Spleen (tissue), 11 donors: ENCODE data around the gene AHDC1. TPM values are rescaled to one million over a fixed set of nuclear protein-coding genes. Genes with fewer than 3 reads are reported as not detected.

Experiments
- DNase-seq: peaks from one replicate; pipeline ENCODE4 v3.0.0-alpha.2; 2020
- H3K27ac ChIP-seq, 8 donors: fragments of 200-600 bp; sonication (generic) in 7 of 8; 1 replicate in 4 of 8; 2 replicates in 4 of 8; pipeline versions ENCODE4 v1.5.0 to v1.8.0; 2016 to 2021; ENCODE audit warnings: inconsistent platforms in 4 of 8, mild to moderate bottlenecking in 4 of 8, moderate library complexity in 1 of 8
- H3K27me3 ChIP-seq, 7 donors: fragments of 200-600 bp; sonication (generic) in 6 of 7; replicated peaks in 1 of 7; 1 replicate in 4 of 7; 2 replicates in 3 of 7; pipeline versions ENCODE4 v1.5.0 to v1.8.0; 2016 to 2021; ENCODE audit warnings: inconsistent platforms in 3 of 7, mild to moderate bottlenecking in 1 of 7
- H3K36me3 ChIP-seq, 6 donors: fragments of 200-600 bp; sonication (generic) in 5 of 6; 1 replicate in 4 of 6; 2 replicates in 2 of 6; pipeline versions ENCODE4 v1.5.0 to v1.8.0; 2016 to 2021; ENCODE audit warnings: inconsistent platforms in 2 of 6
- H3K4me1 ChIP-seq, 6 donors: fragments of 200-600 bp; sonication (generic) in 5 of 6; 1 replicate in 3 of 6; 2 replicates in 3 of 6; pipeline versions ENCODE4 v1.5.0 to v1.8.0; 2016 to 2021; ENCODE audit warnings: inconsistent platforms in 3 of 6
- H3K4me3 ChIP-seq, 8 donors: fragments of 200-600 bp; sonication (generic) in 7 of 8; 1 replicate in 4 of 8; 2 replicates in 4 of 8; pipeline versions ENCODE4 v1.5.0 to v1.8.0; 2016 to 2021; ENCODE audit warnings: inconsistent platforms in 4 of 8, mild to moderate bottlenecking in 4 of 8, moderate library complexity in 2 of 8
- H3K9me3 ChIP-seq, 8 donors: fragments of 200-600 bp; sonication (generic) in 7 of 8; 1 replicate in 4 of 8; 2 replicates in 4 of 8; pipeline versions ENCODE4 v1.5.0 to v1.8.0; 2016 to 2021; ENCODE audit warnings: inconsistent platforms in 4 of 8
- POLR2A ChIP-seq, 3 donors: fragments of 450-650 bp; IDR thresholded peaks; one replicate each; pipeline ENCODE4 v1.5.1; 2017; ENCODE audit warnings: antibody characterized with exemption in 3 of 3, mild to moderate bottlenecking in 1 of 3
- POLR2AphosphoS5 ChIP-seq, 3 donors: sonication (generic); formaldehyde crosslinking; IDR thresholded peaks; one replicate each; pipeline ENCODE4 v1.5.1; 2017; ENCODE audit warnings: antibody characterized with exemption in 3 of 3
- WGBS, 5 donors: extraction: QIAGEN DNeasy Blood & Tissue Kit in 3 of 5; methylation state at CpG; one replicate each; pipeline versions ENCODE4 v1.1.5 to v1.1.7; 2013 to 2018; 5-methylcytosine and 5-hydroxymethylcytosine counted together
- intact Hi-C: fragments of 100-400 bp; cut with DNase I; formaldehyde crosslinking; loops from one replicate; pipeline ENCODE4 v1.15.0; 2023; ENCODE audit warnings: low total_unique reads
- polyA plus RNA-seq, 3 donors: library from polyadenylated mRNA; stranded (reverse); fragments of 200-250 nt; gene quantifications; one replicate each; pipeline ENCODE4 v1.2.1, GENCODE V29; 2013
- total RNA-seq, 7 donors: library from RNA; depleted of rRNA in 3 of 7; stranded (reverse); fragments of >200 nt in 3 of 7; fragmentation: NEBNext Ultra II Directional in 4 of 7; extraction: Animal tissue kit (Norgen Biotek cat#: 25700) in 4 of 7; gene quantifications; one replicate each; pipeline versions ENCODE4 v1.1.0 to v1.2.1, GENCODE V29; 2016 to 2021
- TF ChIP-seq, protein P1 (sequence below), 11 experiments: fragments of 200-600 bp in 7 of 11; fragments of 450-650 bp in 4 of 11; sonication (generic) in 4 of 11; IDR thresholded peaks in 8 of 11; conservative IDR thresholded peaks in 3 of 11; 1 replicate in 7 of 11; 2 replicates in 4 of 11; pipeline versions ENCODE4 v1.4.0 to v1.8.0; 2016 to 2021; ENCODE audit warnings: antibody characterized with exemption in 11 of 11, inconsistent platforms in 4 of 11, mild to moderate bottlenecking in 1 of 11
- donor health status: healthy with polysubstance abuse.
- donor health status: DM: no; HTN: no; CAD: no; lungs with moderate emphysema.
- donor health status: DM: no; HTN: no; CAD: no.
- donor health status: Bipolar disorder and iron deficiency.
- donor health status: healthy.
- donor health status: DM: no; HTN: no; CAD: no.
- donor health status: DM: yes; HTN: yes; CAD: no.

AHDC1 gene
- total and polyA plus RNA-seq, 10 donors: 3.2 to 104 (median 42.7) TPM

DNA sequence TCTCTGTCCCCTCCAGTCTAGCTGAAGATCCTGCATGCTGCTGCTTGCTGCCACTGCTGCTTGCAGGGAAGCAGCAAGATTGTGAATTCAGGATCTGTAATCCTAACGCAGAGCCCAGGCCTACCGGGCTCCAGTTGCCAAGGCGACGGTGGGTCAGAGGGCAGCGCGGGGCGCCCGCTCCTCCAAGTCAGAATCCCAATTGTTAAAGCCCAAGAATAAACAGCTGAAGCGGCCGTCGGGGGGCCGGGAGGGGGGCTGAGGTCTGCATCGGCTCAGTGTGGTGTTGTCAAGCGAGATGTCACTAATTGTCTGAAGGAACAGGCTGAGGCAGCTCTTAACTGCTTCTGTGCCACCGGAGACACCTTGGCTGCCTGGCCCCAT, 36.8 kb downstream of the AHDC1 start:
- no peak for TF ChIP-seq POLR2A (IDR thresholded peaks at IDR 0.05)
- Histone ChIP-seq H3K27me3 (no peaks in the 10 kb centered on the region), H3K4me3 (no peak overlapping the region), H3K36me3 (no peaks in the 10 kb centered on the region), H3K9me3 (no peaks in the 10 kb centered on the region), H3K27ac (peak overlapping the region in 5 of 8 donors; percentile 9 to 96 (median 86)), H3K4me1 (peaks cover 29 to 100% (median 87%) of the 10 kb centered on the region in 6 donors)
- 67 to 86% (median 80%) methylated on average over 15 of the region's 15 CpGs for WGBS, 5 donors
- no peak for DNase-seq
- intact Hi-C loops: no loop called here

DNA sequence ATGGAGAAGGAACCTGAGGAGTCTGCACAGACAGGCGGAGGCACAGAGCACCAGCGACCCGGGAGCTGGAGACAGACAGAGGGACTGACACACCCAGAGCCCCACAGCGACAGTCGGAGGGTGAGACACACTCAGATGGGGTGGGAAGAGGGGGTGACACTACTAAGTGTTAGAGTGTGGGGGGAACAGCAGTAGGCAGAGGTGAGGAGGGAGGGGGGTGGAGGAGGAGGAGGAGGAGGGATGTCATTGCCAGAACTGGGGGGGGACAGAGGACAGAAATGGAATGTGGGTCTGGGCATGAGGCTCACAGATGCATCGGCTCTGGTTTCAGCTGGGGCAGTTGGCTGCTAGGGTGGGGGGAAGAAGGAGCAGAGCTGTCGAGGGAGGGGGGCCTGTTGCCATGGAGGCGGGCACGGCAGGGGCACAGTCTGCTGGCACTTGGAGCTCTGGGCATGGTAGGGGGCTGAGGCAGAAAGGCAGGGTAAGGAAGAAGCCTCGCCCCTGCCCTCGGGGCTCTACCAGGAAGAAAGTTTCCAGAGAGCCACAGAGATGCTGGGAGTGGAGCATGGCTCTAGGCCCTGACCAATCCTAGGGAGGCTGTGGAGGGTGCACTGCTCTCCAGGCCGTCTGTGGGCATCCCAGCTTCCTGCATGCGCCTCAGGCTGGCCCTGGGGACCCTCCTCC, 37.3 kb downstream of the AHDC1 start:
- DNase-seq: no peak
- TF ChIP-seq POLR2AphosphoS5 (IDR thresholded peaks at IDR 0.05) (peak in 1 of 3 donors; percentile 22), POLR2A (IDR thresholded peaks at IDR 0.05) (no peak)
- Histone ChIP-seq H3K4me1 (peaks cover 29 to 100% (median 86%) of the 10 kb centered on the region in 6 donors), H3K9me3 (no peaks in the 10 kb centered on the region), H3K4me3 (no peak overlapping the region), H3K27ac (peak overlapping the region in 5 of 8 donors; percentile 60 to 96 (median 86)), H3K27me3 (no peaks in the 10 kb centered on the region), H3K36me3 (no peaks in the 10 kb centered on the region)
- intact Hi-C loops: no loop called here
- WGBS, 5 donors: 63 to 81% (median 68%) methylated on average over 10 to 13 of the region's 13 CpGs

DNA sequence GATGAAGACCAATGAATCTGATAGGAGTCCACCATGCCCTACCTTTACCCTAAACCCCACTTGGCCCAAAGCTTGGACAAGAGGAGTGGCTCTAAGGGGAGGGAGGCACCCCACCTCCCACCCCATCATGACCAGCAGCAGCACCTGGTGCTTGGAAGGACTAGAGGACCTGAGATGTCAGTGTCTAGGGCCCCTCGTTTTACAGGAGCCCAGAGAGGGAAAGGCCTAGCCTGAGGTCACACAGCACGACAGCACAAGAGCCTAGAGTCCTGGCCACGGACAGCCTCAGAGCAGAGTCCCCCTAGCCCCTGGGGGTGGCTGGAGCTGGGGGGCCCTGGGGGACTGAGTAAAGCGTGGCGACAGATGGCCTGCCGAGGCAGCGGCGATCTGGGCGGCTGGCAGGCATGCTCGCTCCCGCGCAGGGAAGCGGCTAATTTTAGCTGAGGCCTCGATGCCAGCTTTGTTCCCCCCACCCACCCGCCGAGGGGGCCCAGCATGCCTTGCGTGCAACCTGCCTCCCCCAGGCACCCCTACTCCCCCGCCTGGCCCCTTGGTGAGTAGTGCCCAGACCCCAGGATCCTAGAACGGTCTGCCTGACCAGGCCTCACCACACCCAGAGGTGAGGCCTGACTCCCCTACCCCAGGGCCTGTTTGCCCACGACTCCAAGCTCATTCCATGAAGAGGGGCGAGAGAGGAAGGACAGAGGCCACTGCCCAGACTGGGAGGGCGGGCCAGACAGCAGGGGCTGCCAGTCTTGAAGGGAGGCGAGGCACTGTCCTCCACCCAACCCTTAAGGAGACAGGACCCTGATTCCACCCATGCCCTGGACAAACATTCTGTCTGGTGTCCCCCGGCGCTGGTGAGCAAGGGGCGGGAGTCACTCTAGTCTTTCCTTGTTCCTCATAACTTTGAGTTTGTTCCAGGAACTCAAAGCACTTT, 39.0 kb downstream of the AHDC1 start:
- H3K4me1 ChIP-seq: peaks cover 29 to 100% (median 86%) of the 10 kb centered on the region in 6 donors
- H3K27me3 ChIP-seq: no peaks in the 10 kb centered on the region
- H3K4me3 ChIP-seq: no peak overlapping the region
- no peaks in the 10 kb centered on the region for H3K36me3 ChIP-seq
- intact Hi-C loops: loop anchor here (5.0 kb wide), 1 partner anchor 32 kb away; no protein-coding TSS in a partner anchor
- 71 to 78% (median 75%) methylated on average over 24 to 26 of the region's 26 CpGs for WGBS, 5 donors
- no peaks in the 10 kb centered on the region for H3K9me3 ChIP-seq
- H3K27ac ChIP-seq: peak overlapping the region; percentile 19 to 96 (median 71)
- TF ChIP-seq, protein P1, sequence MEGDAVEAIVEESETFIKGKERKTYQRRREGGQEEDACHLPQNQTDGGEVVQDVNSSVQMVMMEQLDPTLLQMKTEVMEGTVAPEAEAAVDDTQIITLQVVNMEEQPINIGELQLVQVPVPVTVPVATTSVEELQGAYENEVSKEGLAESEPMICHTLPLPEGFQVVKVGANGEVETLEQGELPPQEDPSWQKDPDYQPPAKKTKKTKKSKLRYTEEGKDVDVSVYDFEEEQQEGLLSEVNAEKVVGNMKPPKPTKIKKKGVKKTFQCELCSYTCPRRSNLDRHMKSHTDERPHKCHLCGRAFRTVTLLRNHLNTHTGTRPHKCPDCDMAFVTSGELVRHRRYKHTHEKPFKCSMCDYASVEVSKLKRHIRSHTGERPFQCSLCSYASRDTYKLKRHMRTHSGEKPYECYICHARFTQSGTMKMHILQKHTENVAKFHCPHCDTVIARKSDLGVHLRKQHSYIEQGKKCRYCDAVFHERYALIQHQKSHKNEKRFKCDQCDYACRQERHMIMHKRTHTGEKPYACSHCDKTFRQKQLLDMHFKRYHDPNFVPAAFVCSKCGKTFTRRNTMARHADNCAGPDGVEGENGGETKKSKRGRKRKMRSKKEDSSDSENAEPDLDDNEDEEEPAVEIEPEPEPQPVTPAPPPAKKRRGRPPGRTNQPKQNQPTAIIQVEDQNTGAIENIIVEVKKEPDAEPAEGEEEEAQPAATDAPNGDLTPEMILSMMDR (IDR thresholded peaks at IDR 0.05 in 8 of 11, conservative IDR thresholded peaks at IDR 0.05 in 3 of 11): no peak
- TF ChIP-seq POLR2AphosphoS5 (IDR thresholded peaks at IDR 0.05): peak in 1 of 3 donors; percentile 25
- no peak for DNase-seq

DNA sequence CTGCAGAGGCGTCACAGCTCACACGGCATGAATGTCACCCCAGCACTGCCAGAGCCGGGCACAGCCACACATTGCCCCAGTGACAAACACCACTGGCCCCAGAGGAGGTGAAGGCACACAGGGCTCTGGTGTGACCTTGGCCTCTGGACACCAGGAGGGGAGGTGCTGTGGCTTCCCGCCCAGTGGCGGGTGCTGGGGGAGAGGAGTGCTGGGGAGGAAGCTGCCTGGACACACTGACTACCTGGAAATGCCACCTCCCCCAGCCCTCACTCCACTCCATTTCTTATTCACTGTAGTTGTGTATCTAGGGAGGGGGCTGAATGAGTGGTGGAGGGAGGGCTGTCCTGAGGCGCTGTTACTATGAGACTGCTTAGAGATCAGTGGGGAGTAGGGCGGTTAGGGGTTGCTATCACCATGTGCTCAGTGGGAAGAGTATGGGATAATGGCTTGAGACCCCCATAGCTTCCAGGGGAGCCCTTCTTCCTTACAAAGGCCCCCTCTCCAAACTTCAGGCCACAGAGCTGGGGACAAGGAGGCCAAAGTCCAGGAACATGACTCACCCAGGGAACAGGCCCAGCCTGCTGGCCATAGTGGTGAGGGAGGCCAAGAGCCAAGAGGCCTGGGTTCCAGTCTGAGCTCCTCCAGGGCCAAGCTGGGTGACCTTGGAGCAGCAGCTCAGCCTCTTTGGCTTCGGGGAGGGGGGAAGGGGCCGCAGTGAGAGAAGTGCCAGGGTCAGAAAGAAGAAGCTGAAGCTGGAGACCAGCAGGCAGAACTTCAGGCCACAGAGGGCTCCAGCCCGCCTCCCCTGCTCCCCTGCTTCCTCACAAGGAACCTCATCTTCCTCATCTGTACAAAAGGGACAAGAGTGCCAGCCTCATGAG, 40.1 kb downstream of the AHDC1 start:
- TF ChIP-seq, protein P1 (IDR thresholded peaks at IDR 0.05 in 8 of 11, conservative IDR thresholded peaks at IDR 0.05 in 3 of 11): no peak
- TF ChIP-seq POLR2A (IDR thresholded peaks at IDR 0.05) (no peak), POLR2AphosphoS5 (IDR thresholded peaks at IDR 0.05) (peak in 2 of 3 donors; percentile 49 to 67)
- Histone ChIP-seq H3K4me1 (peaks cover 29 to 100% (median 83%) of the 10 kb centered on the region in 6 donors), H3K27me3 (no peaks in the 10 kb centered on the region), H3K36me3 (no peaks in the 10 kb centered on the region), H3K4me3 (no peak overlapping the region), H3K27ac (peak overlapping the region; percentile 29 to 96 (median 71)), H3K9me3 (no peaks in the 10 kb centered on the region)
- intact Hi-C loops: loop anchor here (5.0 kb wide), 1 partner anchor 33 kb away; no protein-coding TSS in a partner anchor
- WGBS, 5 donors: 47 to 67% (median 52%) methylated on average over 10 of the region's 10 CpGs
- no peak for DNase-seq
